PFSK-1 (cell line): Measurements from ENCODE around the gene SLC39A7.

ENCODE experiments used
- POLR2AphosphoS5 ChIP-seq: IDR thresholded peaks from 2 replicates; pipeline ENCODE4 v1.6.1; 2012; ENCODE audit warnings: low read depth, mild to moderate bottlenecking, control low read depth, low read length, moderate library complexity
- SIN3A ChIP-seq: IDR thresholded peaks from 2 replicates; pipeline ENCODE4 v1.6.1; 2012; ENCODE audit warnings: mild to moderate bottlenecking, low read length, moderate library complexity, borderline replicate concordance; ENCODE audit not compliant: insufficient read depth
- TAF1 ChIP-seq: IDR thresholded peaks from 2 replicates; pipeline ENCODE4 v1.6.1; 2012; ENCODE audit warnings: low read length, control low read depth, borderline replicate concordance; ENCODE audit not compliant: insufficient read depth

DNA sequence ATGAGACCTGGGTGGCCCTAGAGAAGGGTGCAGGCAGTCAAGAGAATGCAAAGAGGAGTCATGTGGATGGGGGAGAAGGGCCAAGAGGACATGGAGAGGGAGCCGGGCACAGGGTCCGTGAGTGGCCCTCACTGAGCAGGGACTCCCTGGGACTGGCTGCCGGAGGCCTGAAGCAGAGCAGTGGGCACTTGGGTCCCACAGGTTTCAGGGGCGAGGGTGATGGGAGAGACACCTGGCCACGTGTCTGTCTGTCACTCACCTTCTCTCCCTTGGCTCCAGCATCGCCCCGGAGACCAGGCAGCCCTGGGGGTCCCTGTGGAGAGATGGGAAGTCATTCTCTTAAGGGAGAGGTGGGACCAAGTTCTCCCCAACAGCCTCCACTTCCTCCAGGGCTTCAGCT lies 33.9 kb upstream of the SLC39A7 start:
- TF ChIP-seq SIN3A: no peak
- no peak for TF ChIP-seq POLR2AphosphoS5
- no peak for TF ChIP-seq TAF1
